ENCODE data around the gene VAV3. TPM values are rescaled to one million over a fixed set of nuclear protein-coding genes. Genes with fewer than 3 reads are reported as not detected.
A peak's percentile ranks its signal among the peaks of the same experiment; 100 is the strongest.

The VAV3 gene
- polyA plus RNA-seq, 1 donor (not counting 4 experiments of a cell fraction or from before 2014, with no cell fraction given), result 19.6 TPM

- Histone ChIP-seq H3K9me1 (ENCODE audit: control insufficient read depth, extremely low read depth, insufficient read depth, low read length) (no peaks in the 10 kb centered on the region), H3K27ac (ENCODE audit: control insufficient read depth, insufficient read depth, low read length) (no peak overlapping the region), H3K79me2 (ENCODE audit: control insufficient read depth, insufficient read depth, low read length) (no peaks in the 10 kb centered on the region), H3K9me3 (ENCODE audit: control insufficient read depth, low read depth, low read length) (no peaks in the 10 kb centered on the region), H3K4me3 (ENCODE audit: control insufficient read depth in 2 of 3, extremely low read depth in 1 of 3, insufficient read depth in 2 of 3, low read depth in 1 of 3, low read length in 3 of 3) (no peak overlapping the region), H3K4me2 (ENCODE audit: control insufficient read depth, extremely low read depth, insufficient read depth, low read depth, low read length) (peak overlapping the region; percentile 11), H4K20me1 (ENCODE audit: control insufficient read depth, extremely low read depth, insufficient read depth, low read length) (no peaks in the 10 kb centered on the region), H3K4me1 (ENCODE audit: control insufficient read depth, extremely low read depth, insufficient read depth, low read length) (peaks cover 33% of the 10 kb centered on the region), H3K9ac (ENCODE audit: control insufficient read depth, extremely low read depth, insufficient read depth, low read length) (no peak overlapping the region), H3K36me3 (ENCODE audit: control insufficient read depth in 2 of 2, extremely low read depth in 1 of 2, insufficient read depth in 2 of 2, low read length in 2 of 2) (no peaks in the 10 kb centered on the region), H3K27me3 (ENCODE audit: control insufficient read depth, extremely low read depth, insufficient read depth, low read length) (no peaks in the 10 kb centered on the region), H2AFZ (ENCODE audit: control insufficient read depth, low read length) (no peak overlapping the region)
- DNase-seq (ENCODE audit: low read depth, low spot score) (no peak), FAIRE-seq (peak; percentile 17)
- TF ChIP-seq EZH2 (IDR thresholded peaks at IDR 0.05; ENCODE audit: low read length) (no peak), CTCF (optimal IDR thresholded peaks at IDR 0.05 in 1 of 3, IDR thresholded peaks at IDR 0.05 in 1 of 3, conservative IDR thresholded peaks at IDR 0.05 in 1 of 3; ENCODE audit: extremely low read depth in 1 of 3, insufficient read depth in 2 of 3, low read length in 3 of 3) (no peak)
- dilution Hi-C loops (cut with MboI; ENCODE audit: extremely low pct_ligation_motif_present, low sequenced_read_pairs), result no loop called here
These were observed 44.7 kb upstream of the VAV3 start for GRCh38 chr1:108009603-108010195.

GRCh38 chr1:108007531-108007930 is 42.6 kb upstream of the VAV3 start:
- Histone ChIP-seq H2AFZ (ENCODE audit: control insufficient read depth, low read length) (no peak overlapping the region), H3K4me2 (ENCODE audit: control insufficient read depth, extremely low read depth, insufficient read depth, low read depth, low read length) (peak overlapping the region; percentile 29), H3K27me3 (ENCODE audit: control insufficient read depth, extremely low read depth, insufficient read depth, low read length) (no peaks in the 10 kb centered on the region), H4K20me1 (ENCODE audit: control insufficient read depth, extremely low read depth, insufficient read depth, low read length) (no peaks in the 10 kb centered on the region), H3K4me3 (ENCODE audit: control insufficient read depth in 2 of 3, extremely low read depth in 1 of 3, insufficient read depth in 2 of 3, low read depth in 1 of 3, low read length in 3 of 3) (no peak overlapping the region), H3K9me3 (ENCODE audit: control insufficient read depth, low read depth, low read length) (no peaks in the 10 kb centered on the region), H3K27ac (ENCODE audit: control insufficient read depth, insufficient read depth, low read length) (no peak overlapping the region), H3K4me1 (ENCODE audit: control insufficient read depth, extremely low read depth, insufficient read depth, low read length) (peaks cover 31% of the 10 kb centered on the region), H3K79me2 (ENCODE audit: control insufficient read depth, insufficient read depth, low read length) (no peaks in the 10 kb centered on the region), H3K36me3 (ENCODE audit: control insufficient read depth in 2 of 2, extremely low read depth in 1 of 2, insufficient read depth in 2 of 2, low read length in 2 of 2) (no peaks in the 10 kb centered on the region), H3K9ac (ENCODE audit: control insufficient read depth, extremely low read depth, insufficient read depth, low read length) (no peak overlapping the region), H3K9me1 (ENCODE audit: control insufficient read depth, extremely low read depth, insufficient read depth, low read length) (no peaks in the 10 kb centered on the region)
- FAIRE-seq (peak; percentile 29), DNase-seq (ENCODE audit: low read depth, low spot score) (no peak)
- dilution Hi-C loops (cut with MboI; ENCODE audit: extremely low pct_ligation_motif_present, low sequenced_read_pairs), result no loop called here
- no peak for TF ChIP-seq CTCF (optimal IDR thresholded peaks at IDR 0.05 in 1 of 3, IDR thresholded peaks at IDR 0.05 in 1 of 3, conservative IDR thresholded peaks at IDR 0.05 in 1 of 3; ENCODE audit: extremely low read depth in 1 of 3, insufficient read depth in 2 of 3, low read length in 3 of 3)
- TF ChIP-seq EZH2 (IDR thresholded peaks at IDR 0.05; ENCODE audit: low read length), result no peak
